ENCODE data around the gene KXD1. TPM values are rescaled to one million over a fixed set of nuclear protein-coding genes. Genes with fewer than 3 reads are reported as not detected.

Gene KXD1
- total RNA-seq, 1 experiment from 2014 or later = 138 TPM

DNA sequence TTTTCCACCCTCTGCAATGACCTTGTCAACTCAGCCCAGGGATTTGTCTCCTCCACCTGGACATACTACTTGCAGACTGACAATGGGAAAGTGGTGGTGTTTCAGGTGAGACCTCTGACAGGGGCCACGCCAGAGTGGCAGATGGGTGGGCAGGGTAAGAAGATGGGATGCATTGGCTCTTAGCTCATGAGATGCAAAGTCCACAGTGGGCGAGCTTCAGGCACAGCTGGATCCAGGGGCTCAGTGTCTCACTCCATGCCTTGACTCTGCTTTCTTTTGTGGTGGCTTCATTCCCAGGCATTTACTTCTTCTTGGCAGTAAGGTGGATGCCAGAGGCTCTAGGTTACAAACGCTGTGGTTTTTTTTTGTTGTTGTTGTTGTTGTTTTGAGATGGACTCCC, 58.4 kb downstream of the KXD1 start:
- no peak overlapping the region for H3K56ac ChIP-seq (ENCODE audit: insufficient read length, low read depth, low read length)

More for the DNA sequence above, 58.4 kb downstream of the KXD1 start:
- H2BK20ac ChIP-seq (ENCODE audit: low read depth, low read length, poor library complexity, severe bottlenecking) = no peak overlapping the region
- H3K23ac ChIP-seq (ENCODE audit: insufficient read length, low read depth, low read length) = no peak overlapping the region
- no peak for DNase-seq
- peaks cover 0 to 7% (median 4%) of the 10 kb centered on the region in 3 experiments; a peak in 5 of 7 replicates for H3K36me3 Mint-ChIP-seq (ENCODE audit: insufficient read depth in 1 of 3, low read depth in 3 of 3)
- H2BK15ac ChIP-seq (ENCODE audit: low read depth, low read length) = no peak overlapping the region
- no peaks in the 10 kb centered on the region for H3K79me1 ChIP-seq (ENCODE audit: insufficient read depth, low read depth, low read length, poor library complexity, severe bottlenecking)
- no peak overlapping the region for H2AFZ ChIP-seq (ENCODE audit: low read length)
- H4K91ac ChIP-seq (ENCODE audit: insufficient read length, low read depth, low read length) = no peak overlapping the region
- no peak overlapping the region for H2BK12ac ChIP-seq (ENCODE audit: insufficient read length, low read depth, low read length)
- H4K8ac ChIP-seq (replicated peaks; ENCODE audit: insufficient read length, low read depth, low read length) = no peak overlapping the region
- H3K27me3 Mint-ChIP-seq (ENCODE audit: low read depth) = peaks cover 77% of the 10 kb centered on the region
- no peak overlapping the region for H2BK120ac ChIP-seq (ENCODE audit: low read depth, low read length, poor library complexity, severe bottlenecking)
- WGBS (ENCODE audit: extremely low coverage, insufficient read length, low lambda C conversion rate) = no CpG with 5 or more reads among the region's 3 CpGs
- H3K9me3 Mint-ChIP-seq = peaks cover 6% of the 10 kb centered on the region in 2 experiments; a peak in 4 of 5 replicates
- no peaks in the 10 kb centered on the region for H4K20me1 ChIP-seq (ENCODE audit: control insufficient read depth, insufficient read depth, insufficient read length)
- no peak overlapping the region for H2AK5ac ChIP-seq (ENCODE audit: insufficient read length, low read length)
- H3T11ph ChIP-seq (ENCODE audit: low read length) = no peak overlapping the region
- H3K27ac ChIP-seq (ENCODE audit: insufficient read length, low read depth, low read length) = no peak overlapping the region
- no peak overlapping the region for H2BK5ac ChIP-seq (ENCODE audit: insufficient read length, low read length)
- no peaks in the 10 kb centered on the region for H3K79me2 ChIP-seq (ENCODE audit: insufficient read depth, low read length)
- no peak overlapping the region for H3K4ac ChIP-seq (ENCODE audit: low read depth, low read length)
- H3K9ac ChIP-seq (ENCODE audit: extremely low read depth, insufficient read length, low read length) = no peak overlapping the region
- peaks cover 3% of the 10 kb centered on the region; the same call in 1 of the 2 replicates for H3K4me1 ChIP-seq (ENCODE audit: insufficient read depth, low read length)
- no peak overlapping the region for H3K4me3 Mint-ChIP-seq
- peaks cover 16 to 23% of the 10 kb centered on the region in 2 experiments for H3K4me1 Mint-ChIP-seq
- no peak overlapping the region for H4K5ac ChIP-seq (ENCODE audit: insufficient read length, low read depth, low read length)
- no peak overlapping the region for H3K14ac ChIP-seq (ENCODE audit: insufficient read depth, low read length)
- H3K4me2 ChIP-seq (ENCODE audit: insufficient read depth, insufficient read length, low read length) = no peak overlapping the region
- H3K18ac ChIP-seq (ENCODE audit: insufficient read length, low read depth, low read length) = no peak overlapping the region
- TF ChIP-seq, protein P1, sequence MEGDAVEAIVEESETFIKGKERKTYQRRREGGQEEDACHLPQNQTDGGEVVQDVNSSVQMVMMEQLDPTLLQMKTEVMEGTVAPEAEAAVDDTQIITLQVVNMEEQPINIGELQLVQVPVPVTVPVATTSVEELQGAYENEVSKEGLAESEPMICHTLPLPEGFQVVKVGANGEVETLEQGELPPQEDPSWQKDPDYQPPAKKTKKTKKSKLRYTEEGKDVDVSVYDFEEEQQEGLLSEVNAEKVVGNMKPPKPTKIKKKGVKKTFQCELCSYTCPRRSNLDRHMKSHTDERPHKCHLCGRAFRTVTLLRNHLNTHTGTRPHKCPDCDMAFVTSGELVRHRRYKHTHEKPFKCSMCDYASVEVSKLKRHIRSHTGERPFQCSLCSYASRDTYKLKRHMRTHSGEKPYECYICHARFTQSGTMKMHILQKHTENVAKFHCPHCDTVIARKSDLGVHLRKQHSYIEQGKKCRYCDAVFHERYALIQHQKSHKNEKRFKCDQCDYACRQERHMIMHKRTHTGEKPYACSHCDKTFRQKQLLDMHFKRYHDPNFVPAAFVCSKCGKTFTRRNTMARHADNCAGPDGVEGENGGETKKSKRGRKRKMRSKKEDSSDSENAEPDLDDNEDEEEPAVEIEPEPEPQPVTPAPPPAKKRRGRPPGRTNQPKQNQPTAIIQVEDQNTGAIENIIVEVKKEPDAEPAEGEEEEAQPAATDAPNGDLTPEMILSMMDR (conservative IDR thresholded peaks at IDR 0.05) = no peak
- peaks cover 32% of the 10 kb centered on the region for H3K27me3 ChIP-seq (ENCODE audit: insufficient read depth, low read length)
- peaks cover 22% of the 10 kb centered on the region for H3K23me2 ChIP-seq (ENCODE audit: insufficient read length, low read depth, low read length, poor library complexity, severe bottlenecking)
- no peak overlapping the region for H3K27ac Mint-ChIP-seq
- no peaks in the 10 kb centered on the region for H3K9me3 ChIP-seq (ENCODE audit: control insufficient read depth, low read depth, low read length)
